Heart left ventricle (tissue), 13 donors: ENCODE results near the gene SORCS2.

Experiments
- CTCF ChIP-seq, 12 donors: fragments of 200-600 bp; sonication (generic) in 4 of 12; IDR thresholded peaks; one replicate each; pipeline versions ENCODE4 v1.5.0 to v1.8.0; 2018 to 2022; ENCODE audit warnings: antibody characterized with exemption in 12 of 12, mild to moderate bottlenecking in 5 of 12
- POLR2A ChIP-seq, 2 donors: fragments of 450-650 bp; IDR thresholded peaks; one replicate each; pipeline ENCODE4 v1.6.1; 2017; ENCODE audit warnings: antibody characterized with exemption in 2 of 2, mild to moderate bottlenecking in 2 of 2, moderate library complexity in 2 of 2
- donor health status: ischemic (EF 13 %, LVEDD 7.1; RV severe dilation, severe dysfunction).
- donor health status: DM: no; HTN: yes; CAD: no.
- donor health status: DM: no; HTN: no; CAD: no.
- donor health status: ischemic (EF 25% LVEDD 6.9; RV normal size, moderate dysfunction).
- donor health status: ischemic (EF 25% LVEDD 5.7; RV mildly dilated, moderate dysfunction).
- donor health status: ischemic (EF 35%, LVEDD 5.7; RV mildly dilated, moderate dysfunction).
- donor health status: nonischemic (EF 11% LVEDD 7.7; RV severe dilation, severe dysfunction).
- donor health status: DM: yes; HTN: yes; CAD: no.
- donor health status: PGD.
- donor health status: ischemic (EF 29% LVEDD 5.4; RV normal size, mild dysfunction).
- donor health status: nonischemic (EF 23%, LVEDD 6.1; RV moderate dilation, normal function).

- no peak for TF ChIP-seq CTCF (IDR thresholded peaks at IDR 0.05)
- no peak for TF ChIP-seq POLR2A (IDR thresholded peaks at IDR 0.05)
Observed at GRCh38 chr4:7168106-7168505, 24.2 kb upstream of the SORCS2 start.
